K562 (cell line): Measurements from ENCODE around the gene GYG2. TPM values are rescaled to one million over a fixed set of nuclear protein-coding genes. Genes with fewer than 3 reads are reported as not detected.
A peak's percentile ranks its signal among the peaks of the same experiment; 100 is the strongest.

ENCODE experiments used
- ATAC-seq: fragments of 200-7000 bp; cut with Tn5 transposase; 3 replicates; pipeline ENCODE4 v1.9.1; 2020; ENCODE audit warnings: moderate library complexity
- BruUV-seq: library from RNA; stranded (reverse); fragments of 400-500 nt; replicated peaks from 2 replicates; lab custom pipeline; 2021; lab: Mats Ljungman, UMichigan
- CTCF ChIA-PET: fragments of 300-600 bp; formaldehyde crosslinking; extraction: SDS; loops from one replicate; lab custom pipeline; 2021; ENCODE audit warnings: low intra/inter-chr PET ratio; lab: Yijun Ruan, JAX
- POLR2A ChIA-PET: fragments of 300-600, 350-650 bp; sonication (Branson Sonifier 250); formaldehyde crosslinking; extraction: SDS; loops from one replicate; lab custom pipeline; 2021; ENCODE audit warnings: antibody characterized with exemption, inconsistent platforms; lab: Yijun Ruan, JAX
- DNase-seq, 4 experiments: peaks; one replicate each; pipeline versions ENCODE4 v3.0.0 to v3.0.0-alpha.2; 2011 to 2018; ENCODE audit warnings: low spot score in 3 of 4, mixed read lengths in 3 of 4; ENCODE audit errors: extremely low read depth in 1 of 4
- FAIRE-seq: peaks from 2 replicates; lab custom pipeline; 2011; peaks lifted over from hg19 to GRCh38; lab: Jason Lieb, UNC
- H2AFZ ChIP-seq: 2 replicates; pipeline ENCODE4 v1.6.0; 2011; ENCODE audit warnings: low read depth, low read length, control low read depth, inconsistent platforms
- H3K27ac ChIP-seq: fragments of 200-600 bp; 3 replicates; pipeline ENCODE4 v1.8.0; 2011; ENCODE audit warnings: low read depth, mild to moderate bottlenecking, control low read depth, inconsistent platforms, low read length, moderate library complexity, mixed read lengths; ENCODE audit errors: extremely low read depth
- H3K27me3 ChIP-seq, 2 experiments: fragments of 300-600 bp in 1 of 2; 2 replicates in 1 of 2; 3 replicates in 1 of 2; pipeline versions ENCODE4 v1.6.0 to v1.8.0; 2011; ENCODE audit warnings: inconsistent platforms in 2 of 2, low read length in 2 of 2, mild to moderate bottlenecking in 1 of 2, mixed read lengths in 1 of 2, moderate library complexity in 1 of 2; ENCODE audit not compliant: control insufficient read depth in 2 of 2, insufficient read depth in 2 of 2
- H3K36me3 ChIP-seq: fragments of 300-600 bp; 3 replicates; pipeline ENCODE4 v1.8.0; 2011; ENCODE audit warnings: mild to moderate bottlenecking, low read length, inconsistent platforms; ENCODE audit not compliant: control insufficient read depth, insufficient read depth
- H3K4me1 ChIP-seq, 2 experiments: fragments of 200-600 bp in 1 of 2; replicated peaks in 1 of 2; 2 replicates in 1 of 2; 3 replicates in 1 of 2; pipeline versions ENCODE4 v1.5.1 to v1.8.0; 2011; ENCODE audit warnings: inconsistent platforms in 2 of 2, low read length in 2 of 2, mild to moderate bottlenecking in 1 of 2, mixed read lengths in 1 of 2, moderate library complexity in 1 of 2; ENCODE audit not compliant: control insufficient read depth in 2 of 2, insufficient read depth in 2 of 2
- H3K4me2 ChIP-seq: 2 replicates; pipeline ENCODE4 v1.6.1; 2011; ENCODE audit warnings: low read length, control low read depth, inconsistent platforms, mixed read lengths; ENCODE audit not compliant: insufficient read depth
- H3K4me3 ChIP-seq: fragments of 200-600 bp; sonication (generic), shearing (Covaris generic); 2 replicates; pipeline ENCODE4 v1.5.1; 2016; ENCODE audit warnings: control low read depth, inconsistent platforms
- H3K79me2 ChIP-seq: fragments of 200-600 bp; 3 replicates; pipeline ENCODE4 v1.8.0; 2011; ENCODE audit warnings: low read length, inconsistent platforms; ENCODE audit not compliant: control insufficient read depth, insufficient read depth
- H3K9ac ChIP-seq, 2 experiments: 2 replicates each; pipeline versions ENCODE4 v1.6.0 to v1.6.1; 2011; ENCODE audit warnings: low read depth in 2 of 2, low read length in 2 of 2, control low read depth in 1 of 2, inconsistent platforms in 1 of 2, mild to moderate bottlenecking in 1 of 2, mixed read lengths in 1 of 2; ENCODE audit not compliant: insufficient read depth in 1 of 2
- H3K9me1 ChIP-seq: one replicate; pipeline ENCODE4 v1.6.0; 2011; ENCODE audit warnings: inconsistent platforms, mild to moderate bottlenecking, low read length, moderate library complexity; ENCODE audit not compliant: control insufficient read depth, insufficient read depth
- H3K9me3 ChIP-seq: replicated peaks from 2 replicates; pipeline ENCODE4 v1.5.1; 2011; ENCODE audit warnings: low read depth, low read length, inconsistent platforms; ENCODE audit not compliant: control insufficient read depth, insufficient read depth
- H4K20me1 ChIP-seq: replicated peaks from 2 replicates; pipeline ENCODE4 v1.6.1; 2011; ENCODE audit warnings: low read length, inconsistent platforms, mixed read lengths; ENCODE audit not compliant: control insufficient read depth, insufficient read depth
- CBX5 ChIP-seq: IDR thresholded peaks from 2 replicates; pipeline ENCODE4 v1.6.1; 2014; ENCODE audit warnings: low read depth, borderline replicate concordance
- GABPB2 ChIP-seq: fragments of 250-450 bp; sonication (Bioruptor Pico); conservative IDR thresholded peaks from 2 replicates; pipeline ENCODE4 v1.5.1; 2021; ENCODE audit warnings: mild to moderate bottlenecking
- HDAC2 ChIP-seq: fragments of 450-650 bp; IDR thresholded peaks from 2 replicates; pipeline ENCODE4 v1.6.1; 2016; ENCODE audit warnings: mild to moderate bottlenecking
- NCOA2 ChIP-seq, 2 experiments: fragments of 450-650 bp; IDR thresholded peaks; 2 replicates each; pipeline ENCODE4 v1.6.1; 2018; ENCODE audit warnings: mild to moderate bottlenecking in 2 of 2, moderate library complexity in 1 of 2; ENCODE audit not compliant: partially characterized antibody in 2 of 2
- POLR3G ChIP-seq: IDR thresholded peaks from 2 replicates; pipeline ENCODE4 v1.6.1; 2011; ENCODE audit not compliant: insufficient read length, insufficient replicate concordance; ENCODE audit errors: extremely low read depth
- RBFOX2 ChIP-seq: fragments of 200-400 bp; formaldehyde crosslinking; IDR thresholded peaks from 2 replicates; pipeline ENCODE4 v1.6.1; 2017; ENCODE audit warnings: low read depth, mild to moderate bottlenecking, low read length, moderate library complexity
- RBM14 ChIP-seq: fragments of 200-400 bp; formaldehyde crosslinking; IDR thresholded peaks from 2 replicates; pipeline ENCODE4 v1.6.1; 2018; ENCODE audit warnings: low read depth, mild to moderate bottlenecking, low read length, moderate library complexity, borderline replicate concordance; ENCODE audit not compliant: insufficient read depth
- WGBS: fragments of 100-300 bp; shearing (Covaris generic); methylation state at CpG from one replicate; pipeline ENCODE4 v1.1.6; 2016; ENCODE audit warnings: low coverage, mixed read lengths; ENCODE audit not compliant: insufficient coverage; ENCODE audit errors: missing lambda C conversion rate; 5-methylcytosine and 5-hydroxymethylcytosine counted together
- in situ Hi-C: fragments of 300-500 bp; cut with MboI; formaldehyde crosslinking; loops from 4 replicates; pipeline ENCODE4 v1.15.0; 2018; ENCODE audit warnings: inconsistent platforms, mixed read lengths
- intact Hi-C: fragments of 100-400 bp; cut with micrococcal nuclease; formaldehyde crosslinking; loops from 2 replicates; pipeline ENCODE4 v1.14.2; 2022
- polyA plus RNA-seq, 8 experiments: library from polyadenylated mRNA; depleted of rRNA in 4 of 8; stranded (reverse) in 5 of 8; unstranded in 3 of 8; fragments of >200 nt; fragmentation: Nextera tagmentation in 2 of 8; fragmentation: Illumina TruSeq in 1 of 8; extraction: Ambion mirVana in 2 of 8; extraction: Trizol in 1 of 8; gene quantifications; 2 replicates each; pipeline versions ENCODE4 v1.2.1 to v1.2.3, GENCODE V29; 2011 to 2014; ENCODE audit warnings: inconsistent platforms in 1 of 8, missing spikeins in 1 of 8
- total RNA-seq, 7 experiments: library from RNA; depleted of rRNA in 6 of 7; stranded (reverse); fragments of >200 nt in 6 of 7; fragmentation: Illumina TruSeq in 2 of 7; extraction: Trizol in 2 of 7; gene quantifications; 2 replicates each; pipeline versions ENCODE4 v1.2.1 to v1.2.3, GENCODE V29; 2011 to 2021; ENCODE audit warnings: low replicate concordance in 1 of 7
- TF ChIP-seq, protein P1 (sequence below): sonication (generic); formaldehyde crosslinking; IDR thresholded peaks from 2 replicates; pipeline ENCODE4 v1.8.0; 2022; ENCODE audit warnings: missing genetic modification reagents, mild to moderate bottlenecking, borderline replicate concordance
- TF ChIP-seq, protein P2 (sequence below), 2 experiments: fragments of 450-650 bp in 1 of 2; sonication (generic) in 1 of 2; formaldehyde crosslinking in 1 of 2; IDR thresholded peaks; 2 replicates each; pipeline versions ENCODE4 v1.7.1 to v1.9.0; 2016 to 2022; ENCODE audit warnings: inconsistent platforms in 1 of 2, mild to moderate bottlenecking in 1 of 2, missing genetic modification reagents in 1 of 2

GYG2 gene
- total and polyA plus RNA-seq, 9 of the 15 experiments (the other 6 are each of a cell fraction or from before 2014, with no cell fraction given) = 0.24 to 4.4 (median 2.9) TPM

DNA sequence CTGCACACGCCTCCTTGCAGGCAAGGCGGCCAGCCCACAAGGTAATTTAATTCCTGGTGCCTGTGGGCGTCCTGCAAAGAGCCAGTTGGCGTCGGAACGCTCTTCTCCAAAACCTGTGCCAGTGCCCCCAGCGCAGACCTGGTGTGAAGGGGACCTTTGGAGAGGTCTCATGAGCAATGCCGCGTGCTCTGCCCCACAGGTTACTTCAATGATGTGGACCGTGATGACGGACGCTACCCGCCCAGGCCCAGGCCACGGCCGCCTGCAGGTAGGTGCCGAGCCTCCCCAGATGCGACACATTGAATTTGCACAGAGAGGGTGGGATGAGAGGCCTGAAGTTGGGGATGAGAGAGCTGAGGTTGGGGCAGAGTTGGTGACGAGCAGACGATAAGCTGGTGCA lies 34.4 kb upstream of the GYG2 start:
- in situ Hi-C loops (no loop called here), intact Hi-C loops (no loop called here)
- Histone ChIP-seq H4K20me1 (no peaks in the 10 kb centered on the region), H3K79me2 (no peaks in the 10 kb centered on the region), H3K4me1 (peaks cover 0 to 5% of the 10 kb centered on the region in 2 experiments; a peak in 1 of 5 replicates), H3K4me2 (no peak overlapping the region), H3K9me3 (no peaks in the 10 kb centered on the region), H3K27ac (no peak overlapping the region), H2AFZ (no peak overlapping the region), H3K4me3 (no peak overlapping the region), H3K9ac (no peak overlapping the region), H3K36me3 (no peaks in the 10 kb centered on the region), H3K9me1 (no peaks in the 10 kb centered on the region), H3K27me3 (peaks cover 4 to 30% of the 10 kb centered on the region in 2 experiments; a peak in 3 of 5 replicates)
- WGBS = 22% methylated on average over 19 of the region's 19 CpGs
- FAIRE-seq (no peak), ATAC-seq (peak; percentile 28; the same call in 2 of the 3 replicates), DNase-seq (no peak)
- BruUV-seq = no TSS peak
- POLR2A ChIA-PET = no interaction called here
- CTCF ChIA-PET = no interaction called here
- TF ChIP-seq RBM14 = no peak
- TF ChIP-seq RBFOX2 = no peak
- TF ChIP-seq, protein P1, sequence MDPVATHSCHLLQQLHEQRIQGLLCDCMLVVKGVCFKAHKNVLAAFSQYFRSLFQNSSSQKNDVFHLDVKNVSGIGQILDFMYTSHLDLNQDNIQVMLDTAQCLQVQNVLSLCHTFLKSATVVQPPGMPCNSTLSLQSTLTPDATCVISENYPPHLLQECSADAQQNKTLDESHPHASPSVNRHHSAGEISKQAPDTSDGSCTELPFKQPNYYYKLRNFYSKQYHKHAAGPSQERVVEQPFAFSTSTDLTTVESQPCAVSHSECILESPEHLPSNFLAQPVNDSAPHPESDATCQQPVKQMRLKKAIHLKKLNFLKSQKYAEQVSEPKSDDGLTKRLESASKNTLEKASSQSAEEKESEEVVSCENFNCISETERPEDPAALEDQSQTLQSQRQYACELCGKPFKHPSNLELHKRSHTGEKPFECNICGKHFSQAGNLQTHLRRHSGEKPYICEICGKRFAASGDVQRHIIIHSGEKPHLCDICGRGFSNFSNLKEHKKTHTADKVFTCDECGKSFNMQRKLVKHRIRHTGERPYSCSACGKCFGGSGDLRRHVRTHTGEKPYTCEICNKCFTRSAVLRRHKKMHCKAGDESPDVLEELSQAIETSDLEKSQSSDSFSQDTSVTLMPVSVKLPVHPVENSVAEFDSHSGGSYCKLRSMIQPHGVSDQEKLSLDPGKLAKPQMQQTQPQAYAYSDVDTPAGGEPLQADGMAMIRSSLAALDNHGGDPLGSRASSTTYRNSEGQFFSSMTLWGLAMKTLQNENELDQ = no peak
- no peak for TF ChIP-seq NCOA2 (IDR thresholded peaks at IDR 0.05; ENCODE audit: partially characterized antibody in 2 of 2)
- TF ChIP-seq, protein P2, sequence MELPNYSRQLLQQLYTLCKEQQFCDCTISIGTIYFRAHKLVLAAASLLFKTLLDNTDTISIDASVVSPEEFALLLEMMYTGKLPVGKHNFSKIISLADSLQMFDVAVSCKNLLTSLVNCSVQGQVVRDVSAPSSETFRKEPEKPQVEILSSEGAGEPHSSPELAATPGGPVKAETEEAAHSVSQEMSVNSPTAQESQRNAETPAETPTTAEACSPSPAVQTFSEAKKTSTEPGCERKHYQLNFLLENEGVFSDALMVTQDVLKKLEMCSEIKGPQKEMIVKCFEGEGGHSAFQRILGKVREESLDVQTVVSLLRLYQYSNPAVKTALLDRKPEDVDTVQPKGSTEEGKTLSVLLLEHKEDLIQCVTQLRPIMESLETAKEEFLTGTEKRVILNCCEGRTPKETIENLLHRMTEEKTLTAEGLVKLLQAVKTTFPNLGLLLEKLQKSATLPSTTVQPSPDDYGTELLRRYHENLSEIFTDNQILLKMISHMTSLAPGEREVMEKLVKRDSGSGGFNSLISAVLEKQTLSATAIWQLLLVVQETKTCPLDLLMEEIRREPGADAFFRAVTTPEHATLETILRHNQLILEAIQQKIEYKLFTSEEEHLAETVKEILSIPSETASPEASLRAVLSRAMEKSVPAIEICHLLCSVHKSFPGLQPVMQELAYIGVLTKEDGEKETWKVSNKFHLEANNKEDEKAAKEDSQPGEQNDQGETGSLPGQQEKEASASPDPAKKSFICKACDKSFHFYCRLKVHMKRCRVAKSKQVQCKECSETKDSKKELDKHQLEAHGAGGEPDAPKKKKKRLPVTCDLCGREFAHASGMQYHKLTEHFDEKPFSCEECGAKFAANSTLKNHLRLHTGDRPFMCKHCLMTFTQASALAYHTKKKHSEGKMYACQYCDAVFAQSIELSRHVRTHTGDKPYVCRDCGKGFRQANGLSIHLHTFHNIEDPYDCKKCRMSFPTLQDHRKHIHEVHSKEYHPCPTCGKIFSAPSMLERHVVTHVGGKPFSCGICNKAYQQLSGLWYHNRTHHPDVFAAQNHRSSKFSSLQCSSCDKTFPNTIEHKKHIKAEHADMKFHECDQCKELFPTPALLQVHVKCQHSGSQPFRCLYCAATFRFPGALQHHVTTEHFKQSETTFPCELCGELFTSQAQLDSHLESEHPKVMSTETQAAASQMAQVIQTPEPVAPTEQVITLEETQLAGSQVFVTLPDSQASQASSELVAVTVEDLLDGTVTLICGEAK (IDR thresholded peaks at IDR 0.05) = no peak
- TF ChIP-seq, protein P2 (CRISPR knock-in tag; IDR thresholded peaks at IDR 0.05) = no peak
- no peak for TF ChIP-seq HDAC2
- no peak for TF ChIP-seq GABPB2 (CRISPR knock-in tag)
- TF ChIP-seq POLR3G = no peak
- no peak for TF ChIP-seq CBX5
